A549 (cell line): ENCODE measurements around the gene BNIP3. TPM values are rescaled to one million over a fixed set of nuclear protein-coding genes. Genes with fewer than 3 reads are reported as not detected.

Experiments
- ATAC-seq, 2 experiments: fragments of 200-7000 bp in 1 of 2; fragments of >200 bp in 1 of 2; cut with Nextera tagmentation in 1 of 2; cut with Tn5 transposase in 1 of 2; 3 replicates each; pipeline versions ENCODE4 v1.8.0 to v1.9.1; 2018 to 2020; ENCODE audit warnings: mild to moderate bottlenecking in 1 of 2, moderate library complexity in 1 of 2
- CTCF ChIA-PET: fragments of 300-600 bp; sonication (Branson Sonifier 250); formaldehyde crosslinking; extraction: SDS; loops from one replicate; lab custom pipeline; 2021; ENCODE audit warnings: antibody characterized with exemption, inconsistent platforms; lab: Yijun Ruan, JAX
- POLR2A ChIA-PET: fragments of 350-600 bp; formaldehyde crosslinking; extraction: SDS; loops from one replicate; lab custom pipeline; 2021; ENCODE audit warnings: antibody characterized with exemption, inconsistent platforms; lab: Yijun Ruan, JAX
- DNase-seq, 2 experiments: peaks; one replicate each; pipeline versions ENCODE4 v3.0.0 to v3.0.0-alpha.2; 2011 to 2016; ENCODE audit warnings: low read depth in 1 of 2, low spot score in 1 of 2
- FAIRE-seq: peaks from 2 replicates; lab custom pipeline; 2011; peaks lifted over from hg19 to GRCh38; lab: Jason Lieb, UNC
- H3K27ac ChIP-seq, 2 experiments: fragments of >200 bp; sonication (Bioruptor Twin); formaldehyde crosslinking; 3 replicates each; pipeline ENCODE4 v1.5.1; 2016 to 2017
- H3K4me1 ChIP-seq: fragments of >200 bp; sonication (Bioruptor Twin); formaldehyde crosslinking; 3 replicates; pipeline ENCODE4 v1.6.1; 2016
- H3K4me2 ChIP-seq: fragments of >200 bp; sonication (Bioruptor Twin); formaldehyde crosslinking; 3 replicates; pipeline ENCODE4 v1.6.1; 2016
- H3K4me3 ChIP-seq: fragments of >200 bp; sonication (Bioruptor Twin); formaldehyde crosslinking; 3 replicates; pipeline ENCODE4 v1.5.1; 2016
- H3K9me3 ChIP-seq: fragments of >200 bp; sonication (Bioruptor Twin); formaldehyde crosslinking; 3 replicates; pipeline ENCODE4 v1.6.1; 2016
- CEBPB ChIP-seq, 2 experiments: fragments of >200 bp in 1 of 2; sonication (Bioruptor Twin) in 1 of 2; formaldehyde crosslinking in 1 of 2; IDR thresholded peaks; 2 replicates each; pipeline ENCODE4 v1.6.1; 2012 to 2016
- CHD2 ChIP-seq: fragments of 150-350 bp; IDR thresholded peaks from 2 replicates; pipeline ENCODE4 v1.6.1; 2014; ENCODE audit warnings: low read length; ENCODE audit not compliant: partially characterized antibody
- CHD4 ChIP-seq: fragments of 200-600 bp; sonication (generic); IDR thresholded peaks from 2 replicates; pipeline ENCODE4 v1.6.1; 2016; ENCODE audit warnings: antibody characterized with exemption, mild to moderate bottlenecking, borderline replicate concordance
- EP300 ChIP-seq, 2 experiments: fragments of >200 bp; sonication (Bioruptor Twin); formaldehyde crosslinking; IDR thresholded peaks; 2 replicates in 1 of 2; 3 replicates in 1 of 2; pipeline ENCODE4 v1.6.1; 2016 to 2017
- FOSB ChIP-seq: fragments of 250-450 bp; sonication (Bioruptor Pico); IDR thresholded peaks from 2 replicates; pipeline ENCODE4 v1.5.0; 2020; ENCODE audit warnings: mild to moderate bottlenecking, moderate library complexity
- GATA3 ChIP-seq: IDR thresholded peaks from 2 replicates; pipeline ENCODE4 v1.6.1; 2012; ENCODE audit warnings: borderline replicate concordance
- HEYL ChIP-seq: fragments of 250-450 bp; sonication (Bioruptor Pico); IDR thresholded peaks from 2 replicates; pipeline ENCODE4 v1.8.0; 2021; ENCODE audit warnings: mild to moderate bottlenecking, moderate library complexity
- HOXA7 ChIP-seq: fragments of 250-450 bp; sonication (Bioruptor Pico); IDR thresholded peaks from 2 replicates; pipeline ENCODE4 v1.5.0; 2020; ENCODE audit warnings: mild to moderate bottlenecking, moderate library complexity
- HOXB5 ChIP-seq: fragments of 250-450 bp; sonication (Bioruptor Pico); IDR thresholded peaks from 2 replicates; pipeline ENCODE4 v1.5.0; 2020; ENCODE audit warnings: mild to moderate bottlenecking, moderate library complexity
- JUN ChIP-seq, 2 experiments: fragments of >200 bp; sonication (Bioruptor Twin); formaldehyde crosslinking; IDR thresholded peaks; 2 replicates in 1 of 2; 3 replicates in 1 of 2; pipeline ENCODE4 v1.6.1; 2016 to 2017
- KDM1A ChIP-seq: fragments of 200-600 bp; sonication (generic); IDR thresholded peaks from 2 replicates; pipeline ENCODE4 v1.6.1; 2016; ENCODE audit warnings: low read depth, mild to moderate bottlenecking
- MAFK ChIP-seq: fragments of 450-650 bp; IDR thresholded peaks from 2 replicates; pipeline ENCODE4 v1.6.1; 2014; ENCODE audit not compliant: partially characterized antibody
- MYC ChIP-seq: IDR thresholded peaks from 2 replicates; pipeline ENCODE4 v1.6.1; 2012; ENCODE audit warnings: mild to moderate bottlenecking, inconsistent platforms, low read length, improper control_type of control experiment, borderline replicate concordance
- NR3C1 ChIP-seq: fragments of >200 bp; sonication (Bioruptor Twin); formaldehyde crosslinking; IDR thresholded peaks from 3 replicates; pipeline ENCODE4 v1.6.1; 2017
- PHF8 ChIP-seq: fragments of 200-600 bp; sonication (generic); IDR thresholded peaks from 2 replicates; pipeline ENCODE4 v1.6.1; 2016; ENCODE audit warnings: low read depth, mild to moderate bottlenecking, antibody characterized with exemption, moderate library complexity, borderline replicate concordance
- POLR2A ChIP-seq: IDR thresholded peaks from 2 replicates; pipeline ENCODE4 v1.6.1; 2012; ENCODE audit warnings: mild to moderate bottlenecking, low read length
- POLR2AphosphoS2 ChIP-seq: conservative IDR thresholded peaks from 2 replicates; pipeline ENCODE4 v1.6.1; 2012; ENCODE audit warnings: low read length, improper control_type of control experiment, inconsistent platforms
- RAD21 ChIP-seq, 2 experiments: fragments of >200 bp in 1 of 2; sonication (Bioruptor Twin) in 1 of 2; formaldehyde crosslinking in 1 of 2; IDR thresholded peaks in 1 of 2; conservative IDR thresholded peaks in 1 of 2; 2 replicates in 1 of 2; 3 replicates in 1 of 2; pipeline ENCODE4 v1.6.1; 2012 to 2018; ENCODE audit warnings: inconsistent platforms in 1 of 2
- RCOR1 ChIP-seq: fragments of 150-350 bp; IDR thresholded peaks from 2 replicates; pipeline ENCODE4 v1.6.1; 2014; ENCODE audit warnings: antibody characterized with exemption, low read length, low read depth
- TFCP2L1 ChIP-seq: fragments of 250-450 bp; sonication (Bioruptor Pico); IDR thresholded peaks from 2 replicates; pipeline ENCODE4 v1.5.0; 2021; ENCODE audit warnings: mild to moderate bottlenecking
- TP53 ChIP-seq: fragments of 250-450 bp; sonication (Bioruptor Pico); IDR thresholded peaks from 2 replicates; pipeline ENCODE4 v1.5.0; 2021; ENCODE audit warnings: mild to moderate bottlenecking, moderate library complexity
- ZSCAN20 ChIP-seq: fragments of 250-450 bp; sonication (Bioruptor Pico); IDR thresholded peaks from 2 replicates; pipeline ENCODE4 v1.8.0; 2022; ENCODE audit warnings: mild to moderate bottlenecking, moderate library complexity
- WGBS: methylation state at CpG from one replicate; pipeline ENCODE4 v1.1.6; 2017; ENCODE audit errors: missing lambda C conversion rate; 5-methylcytosine and 5-hydroxymethylcytosine counted together
- polyA plus RNA-seq, 4 experiments: library from polyadenylated mRNA; depleted of rRNA in 3 of 4; stranded (reverse); fragments of >200 nt; fragmentation: RNase III in 1 of 4; extraction: RNeasy Plus Mini Kit Qiagen cat#74134 plus additional on column Dnase treatment in 1 of 4; gene quantifications; 2 replicates in 3 of 4; 3 replicates in 1 of 4; pipeline ENCODE4 v1.2.3, GENCODE V29; 2011 to 2017
- TF ChIP-seq, protein P1 (sequence below): fragments of 150-350 bp; IDR thresholded peaks from 2 replicates; pipeline ENCODE4 v1.6.1; 2014; ENCODE audit warnings: low read depth, mild to moderate bottlenecking, low read length
- TF ChIP-seq, protein P2 (sequence below): fragments of 250-450 bp; sonication (Bioruptor Pico); IDR thresholded peaks from 2 replicates; pipeline ENCODE4 v1.5.0; 2020; ENCODE audit warnings: low read depth, mild to moderate bottlenecking, moderate library complexity

The BNIP3 gene
- polyA plus RNA-seq, 2 of the 4 experiments (the other 2 are of a cell fraction): 46.9 to 51.2 TPM

DNA sequence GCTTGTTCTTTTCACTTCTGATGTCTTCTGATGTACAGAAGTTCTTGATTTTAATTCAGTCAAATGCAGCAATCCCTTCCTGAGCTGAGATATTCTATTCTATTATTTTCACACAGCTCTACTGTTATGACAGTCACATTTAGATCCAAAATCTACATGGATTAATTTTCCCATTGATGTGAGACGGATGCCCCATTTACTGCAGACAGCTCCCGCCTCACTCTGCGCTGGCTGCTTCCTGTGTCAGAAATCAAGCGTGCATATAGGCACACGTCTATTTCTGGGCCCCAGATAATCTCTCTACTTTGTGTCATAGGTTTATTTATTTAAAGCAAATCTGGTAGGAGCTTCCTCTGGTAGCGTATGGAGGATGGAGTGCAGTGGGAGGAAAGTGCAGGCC lies 6.7 kb downstream of the BNIP3 start:
- Histone ChIP-seq H3K9me3 (no peaks in the 10 kb centered on the region), H3K4me1 (peaks cover 8% of the 10 kb centered on the region; the same call in 1 of the 3 replicates), H3K4me3 (no peak overlapping the region), H3K4me2 (no peak overlapping the region), H3K27ac (no peak overlapping the region)
- CTCF ChIA-PET: interaction anchor here (0.8 to 2.5 kb wide), 3 partner anchors 25 to 168 kb away, joined by 3 to 13 read pairs (median 4); no protein-coding TSS in a partner anchor
- WGBS: 89% methylated on average over 6 of the region's 6 CpGs
- ATAC-seq (no peak), FAIRE-seq (no peak), DNase-seq (no peak)
- POLR2A ChIA-PET: no interaction called here
- TF ChIP-seq CHD4 (no peak), POLR2AphosphoS2 (no peak), JUN (IDR thresholded peaks at IDR 0.05) (no peak), HOXA7 (CRISPR knock-in tag) (no peak), POLR2A (no peak), CEBPB (IDR thresholded peaks at IDR 0.05) (no peak), ZSCAN20 (CRISPR knock-in tag) (no peak), HEYL (CRISPR knock-in tag) (no peak), NR3C1 (no peak), MYC (no peak), CHD2 (no peak), RAD21 (conservative IDR thresholded peaks at IDR 0.05 in 1 of 2, IDR thresholded peaks at IDR 0.05 in 1 of 2) (no peak)

DNA sequence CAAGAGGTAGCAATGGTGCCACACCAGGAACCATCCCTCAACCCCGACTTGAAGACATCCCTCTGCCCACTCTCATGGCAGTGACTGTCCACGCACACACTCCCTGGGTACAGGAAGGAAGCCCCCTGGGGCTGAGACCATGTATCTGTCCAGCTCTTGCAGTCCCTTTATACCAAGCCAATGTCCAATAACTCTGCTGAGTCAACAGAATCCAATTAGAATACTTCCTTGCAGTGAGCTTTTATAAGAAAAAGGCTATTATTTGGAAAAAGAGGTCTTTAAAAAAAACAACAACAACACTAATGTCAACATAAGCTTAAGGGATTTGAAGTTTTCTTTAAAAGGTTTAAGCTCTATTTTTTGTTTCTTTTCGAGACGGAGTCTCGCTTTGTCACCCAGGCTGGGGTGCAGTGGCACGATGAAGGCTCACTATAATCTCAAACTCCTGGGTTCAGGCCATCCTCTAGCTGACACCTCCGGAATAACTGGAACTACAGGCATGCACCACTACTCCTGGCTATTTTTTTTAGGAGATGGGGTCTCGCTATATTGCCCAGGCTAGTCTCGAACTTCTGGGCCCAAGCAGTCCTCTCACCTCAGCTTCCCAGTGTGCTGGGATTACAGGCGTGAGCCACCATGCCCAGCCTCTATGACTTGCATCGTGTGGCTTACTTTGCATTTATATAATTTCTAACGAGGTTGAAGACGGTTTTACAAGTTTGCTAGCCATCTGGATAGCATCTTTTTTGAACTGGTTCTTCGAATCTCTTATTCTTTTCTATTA lies 7.5 kb downstream of the BNIP3 start:
- peaks cover 4% of the 10 kb centered on the region; the same call in 1 of the 3 replicates for H3K4me1 ChIP-seq
- ATAC-seq (no peak), DNase-seq (no peak), FAIRE-seq (no peak)
- CTCF ChIA-PET: interaction anchor here (0.5 to 2.5 kb wide), 7 partner anchors 9 to 169 kb away, joined by 3 to 13 read pairs (median 4); no protein-coding TSS in a partner anchor
- H3K4me2 ChIP-seq: no peak overlapping the region
- no peak overlapping the region for H3K4me3 ChIP-seq
- H3K27ac ChIP-seq: no peak overlapping the region
- WGBS: 94% methylated on average over 14 of the region's 14 CpGs
- no peak for TF ChIP-seq TP53 (CRISPR knock-in tag)
- peak; percentile 71 for TF ChIP-seq MAFK
- no peaks in the 10 kb centered on the region for H3K9me3 ChIP-seq
- POLR2A ChIA-PET: no interaction called here

DNA sequence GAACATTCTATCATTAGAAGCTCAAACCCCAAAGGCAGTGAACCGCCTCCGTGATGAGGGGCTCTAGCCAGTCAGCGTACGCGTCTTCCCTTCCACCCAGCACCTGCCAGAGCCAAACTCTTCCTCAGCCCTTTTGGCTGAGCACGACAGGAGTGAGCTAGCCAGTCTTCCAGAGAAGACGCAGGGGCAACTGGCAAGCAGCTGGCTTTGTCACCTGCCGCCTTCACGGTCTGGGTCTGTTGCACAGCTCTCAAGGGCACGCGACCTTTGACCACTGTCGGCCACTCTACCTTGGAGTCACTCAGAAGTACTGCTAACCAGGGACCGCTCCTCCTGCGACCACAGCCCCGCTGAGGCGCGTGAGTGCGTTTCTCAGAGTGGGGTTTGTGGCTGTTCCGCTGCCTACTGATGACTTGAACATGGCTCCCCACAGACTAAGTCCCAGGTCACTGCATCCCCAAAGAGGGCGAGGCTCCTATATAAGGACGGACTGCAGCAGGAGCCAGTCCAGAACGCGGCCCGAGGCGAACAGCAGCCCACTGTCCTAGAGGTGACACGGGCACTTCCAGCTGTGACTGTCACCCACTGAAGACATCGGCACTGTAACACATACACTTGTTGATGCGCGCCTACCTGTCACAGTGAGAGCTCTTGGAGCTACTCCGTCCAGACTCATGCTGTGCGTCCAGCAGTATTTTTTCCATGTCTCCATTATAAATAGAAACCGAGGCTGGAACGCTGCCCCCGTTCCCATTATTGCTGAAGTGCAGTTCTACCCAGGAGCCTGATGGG lies 8.4 kb downstream of the BNIP3 start:
- FAIRE-seq (no peak), DNase-seq (no peak), ATAC-seq (no peak)
- CTCF ChIA-PET: interaction anchor here (0.5 to 2.4 kb wide), 5 partner anchors 8 to 88 kb away, joined by 3 to 10 read pairs (median 3); no protein-coding TSS in a partner anchor
- TF ChIP-seq EP300 (IDR thresholded peaks at IDR 0.05) (no peak), TFCP2L1 (no peak), KDM1A (no peak), GATA3 (no peak), FOSB (CRISPR knock-in tag) (no peak), NR3C1 (no peak), RCOR1 (no peak), CEBPB (IDR thresholded peaks at IDR 0.05) (no peak), PHF8 (no peak), HOXB5 (CRISPR knock-in tag) (no peak)
- TF ChIP-seq, protein P1, sequence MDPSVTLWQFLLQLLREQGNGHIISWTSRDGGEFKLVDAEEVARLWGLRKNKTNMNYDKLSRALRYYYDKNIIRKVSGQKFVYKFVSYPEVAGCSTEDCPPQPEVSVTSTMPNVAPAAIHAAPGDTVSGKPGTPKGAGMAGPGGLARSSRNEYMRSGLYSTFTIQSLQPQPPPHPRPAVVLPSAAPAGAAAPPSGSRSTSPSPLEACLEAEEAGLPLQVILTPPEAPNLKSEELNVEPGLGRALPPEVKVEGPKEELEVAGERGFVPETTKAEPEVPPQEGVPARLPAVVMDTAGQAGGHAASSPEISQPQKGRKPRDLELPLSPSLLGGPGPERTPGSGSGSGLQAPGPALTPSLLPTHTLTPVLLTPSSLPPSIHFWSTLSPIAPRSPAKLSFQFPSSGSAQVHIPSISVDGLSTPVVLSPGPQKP: no peak
- TF ChIP-seq, protein P2, sequence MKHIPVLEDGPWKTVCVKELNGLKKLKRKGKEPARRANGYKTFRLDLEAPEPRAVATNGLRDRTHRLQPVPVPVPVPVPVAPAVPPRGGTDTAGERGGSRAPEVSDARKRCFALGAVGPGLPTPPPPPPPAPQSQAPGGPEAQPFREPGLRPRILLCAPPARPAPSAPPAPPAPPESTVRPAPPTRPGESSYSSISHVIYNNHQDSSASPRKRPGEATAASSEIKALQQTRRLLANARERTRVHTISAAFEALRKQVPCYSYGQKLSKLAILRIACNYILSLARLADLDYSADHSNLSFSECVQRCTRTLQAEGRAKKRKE (CRISPR knock-in tag): no peak
- Histone ChIP-seq H3K4me2 (no peak overlapping the region), H3K4me1 (peaks cover 4% of the 10 kb centered on the region; the same call in 1 of the 3 replicates), H3K9me3 (no peaks in the 10 kb centered on the region), H3K4me3 (no peak overlapping the region), H3K27ac (no peak overlapping the region)
- WGBS: 96% methylated on average over 34 of the region's 34 CpGs
- POLR2A ChIA-PET: no interaction called here
